ENCODE results near the gene POLDIP3. TPM values are rescaled to one million over a fixed set of nuclear protein-coding genes. Genes with fewer than 3 reads are reported as not detected.
"Not testable (repeated sequence)": the region's sequence is repeated elsewhere in the genome, so short reads cannot be mapped to it uniquely, and the experiment has no call there.

The POLDIP3 gene
- total and polyA plus RNA-seq, 2 experiments from 2014 or later, result 35.5 to 45.9 TPM

GRCh38 chr22:42567950-42568349, 46.7 kb downstream of the POLDIP3 start:
- H3K4me1 ChIP-seq (ENCODE audit: insufficient read depth); DNase-seq; H3K9me2 ChIP-seq (ENCODE audit: insufficient read depth); H3K4me3 ChIP-seq; H3F3A ChIP-seq (ENCODE audit: insufficient read depth); in situ Hi-C loops (cut with MboI); H3K9me3 ChIP-seq (ENCODE audit: low read depth); H3K9ac ChIP-seq; H4K20me1 ChIP-seq (ENCODE audit: insufficient read depth); H3K27ac ChIP-seq; H3K27me3 ChIP-seq (replicated peaks; ENCODE audit: insufficient read depth); H3K36me3 ChIP-seq (ENCODE audit: low read depth); H2AFZ ChIP-seq; H3K4me2 ChIP-seq (ENCODE audit: unreplicated experiment); H3K79me2 ChIP-seq (ENCODE audit: insufficient read depth): not testable (repeated sequence)
- WGBS, 2 experiments (ENCODE audit: low coverage in 1 of 2, low lambda C conversion rate in 2 of 2, missing lambda C conversion rate in 2 of 2), result 77 to 83% methylated on average over 5 to 6 of the region's 6 CpGs

DNA sequence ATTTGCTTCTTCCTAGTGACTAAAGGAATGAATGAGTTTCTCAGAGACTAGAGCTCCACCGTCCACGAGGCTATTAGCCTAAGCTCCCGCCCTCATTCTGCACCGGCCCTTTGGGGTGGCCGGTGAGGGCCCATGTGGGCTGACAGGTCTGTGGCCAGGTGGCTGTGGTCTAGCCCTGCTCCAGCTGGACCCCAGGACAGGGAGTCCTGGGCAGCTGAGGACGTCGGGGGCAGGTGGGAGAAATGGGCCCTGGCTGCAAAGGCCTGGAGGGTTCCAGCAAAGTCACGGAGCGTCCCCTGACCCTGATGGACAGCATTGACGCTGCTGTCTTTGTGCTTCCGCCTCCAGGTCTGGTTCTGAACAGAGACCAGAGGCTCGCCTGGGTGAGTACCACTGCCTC, 48.7 kb downstream of the POLDIP3 start:
- Histone ChIP-seq H3K27me3 (replicated peaks; ENCODE audit: insufficient read depth) (no peaks in the 10 kb centered on the region), H4K20me1 (ENCODE audit: insufficient read depth) (no peaks in the 10 kb centered on the region), H2AFZ (no peak overlapping the region), H3K9ac (no peak overlapping the region), H3K9me3 (ENCODE audit: low read depth) (no peaks in the 10 kb centered on the region), H3K4me3 (no peak overlapping the region), H3K79me2 (ENCODE audit: insufficient read depth) (no peaks in the 10 kb centered on the region), H3F3A (ENCODE audit: insufficient read depth) (no peaks in the 10 kb centered on the region), H3K9me2 (ENCODE audit: insufficient read depth) (no peaks in the 10 kb centered on the region), H3K36me3 (ENCODE audit: low read depth) (no peaks in the 10 kb centered on the region), H3K4me2 (ENCODE audit: unreplicated experiment) (no peak overlapping the region), H3K4me1 (ENCODE audit: insufficient read depth) (no peaks in the 10 kb centered on the region), H3K27ac (no peak overlapping the region)
- TF ChIP-seq EZH2 (IDR thresholded peaks at IDR 0.05; ENCODE audit: insufficient read depth, poor library complexity, severe bottlenecking) (no peak), EZH2phosphoT487 (IDR thresholded peaks at IDR 0.05; ENCODE audit: insufficient read depth, low read depth) (no peak)
- WGBS, 2 experiments (ENCODE audit: low coverage in 1 of 2, low lambda C conversion rate in 2 of 2, missing lambda C conversion rate in 2 of 2), result 97% methylated on average over 12 of the region's 12 CpGs
- in situ Hi-C loops (cut with MboI), result no loop called here
- no peak for DNase-seq

DNA sequence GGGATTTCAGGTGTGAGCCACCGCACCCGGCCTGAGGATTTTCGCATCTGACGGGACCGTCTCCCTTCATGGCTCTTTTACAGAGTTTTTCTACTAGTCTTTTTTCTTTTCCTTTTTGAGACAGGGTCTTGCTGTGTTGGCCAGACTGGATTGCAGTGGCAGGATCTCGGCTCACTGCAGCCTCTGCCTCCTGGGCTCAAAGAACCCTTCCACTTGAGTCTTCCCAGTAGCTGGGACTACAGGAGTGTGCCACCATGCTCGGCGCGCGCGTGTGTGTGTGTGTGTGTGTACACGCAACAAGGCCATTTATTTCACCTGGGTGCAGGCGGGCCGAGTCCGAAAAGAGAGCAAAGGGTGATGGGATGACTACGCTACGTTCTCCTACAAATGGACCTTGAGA, 50.0 kb downstream of the POLDIP3 start:
- H3K4me2 ChIP-seq (ENCODE audit: unreplicated experiment), result no peak overlapping the region
- H3K36me3 ChIP-seq (ENCODE audit: low read depth), result no peaks in the 10 kb centered on the region
- H3K27ac ChIP-seq, result no peak overlapping the region
- in situ Hi-C loops (cut with MboI), result no loop called here
- H3K4me1 ChIP-seq (ENCODE audit: insufficient read depth), result no peaks in the 10 kb centered on the region
- H3K9ac ChIP-seq, result no peak overlapping the region
- TF ChIP-seq EZH2phosphoT487 (IDR thresholded peaks at IDR 0.05; ENCODE audit: insufficient read depth, low read depth), result no peak
- TF ChIP-seq EZH2 (IDR thresholded peaks at IDR 0.05; ENCODE audit: insufficient read depth, poor library complexity, severe bottlenecking), result no peak
- no peaks in the 10 kb centered on the region for H3K9me3 ChIP-seq (ENCODE audit: low read depth)
- 95 to 98% methylated on average over 17 of the region's 17 CpGs for WGBS, 2 experiments (ENCODE audit: low coverage in 1 of 2, low lambda C conversion rate in 2 of 2, missing lambda C conversion rate in 2 of 2)
- H3F3A ChIP-seq (ENCODE audit: insufficient read depth), result no peaks in the 10 kb centered on the region
- H3K79me2 ChIP-seq (ENCODE audit: insufficient read depth), result no peaks in the 10 kb centered on the region
- no peak for DNase-seq
- H3K27me3 ChIP-seq (replicated peaks; ENCODE audit: insufficient read depth), result no peaks in the 10 kb centered on the region
- H3K9me2 ChIP-seq (ENCODE audit: insufficient read depth), result no peaks in the 10 kb centered on the region
- no peak overlapping the region for H2AFZ ChIP-seq
- H4K20me1 ChIP-seq (ENCODE audit: insufficient read depth), result no peaks in the 10 kb centered on the region
- no peak overlapping the region for H3K4me3 ChIP-seq

- in situ Hi-C loops (cut with MboI); H3K27me3 ChIP-seq (replicated peaks; ENCODE audit: insufficient read depth): not testable (repeated sequence)
Measured at GRCh38 chr22:42563943-42564342, 50.7 kb downstream of the POLDIP3 start.

DNA sequence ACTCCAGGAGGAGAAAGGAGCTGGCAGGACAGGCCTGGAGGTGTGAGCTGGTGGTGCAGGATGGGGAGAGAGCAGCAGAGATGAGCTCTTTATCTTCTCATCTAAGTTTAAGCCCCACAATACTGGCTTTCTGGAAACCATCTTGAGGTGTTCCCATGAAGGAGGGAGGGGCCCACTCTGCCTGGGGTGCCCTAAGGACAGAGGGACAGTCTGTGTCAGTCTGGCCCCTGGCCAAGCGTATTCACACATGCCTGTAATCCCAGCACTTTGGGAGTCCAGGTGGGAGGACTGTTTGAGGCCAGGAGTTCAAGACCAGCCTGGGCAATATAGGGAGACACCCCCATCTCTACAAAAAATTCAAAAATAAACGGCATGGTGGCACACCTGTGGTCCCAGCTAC, 52.0 kb downstream of the POLDIP3 start:
- WGBS, 2 experiments (ENCODE audit: low coverage in 1 of 2, low lambda C conversion rate in 2 of 2, missing lambda C conversion rate in 2 of 2), result 51 to 57% methylated on average over 2 of the region's 2 CpGs
- H3K4me2 ChIP-seq (ENCODE audit: unreplicated experiment), result no peak overlapping the region
- no peaks in the 10 kb centered on the region for H3K79me2 ChIP-seq (ENCODE audit: insufficient read depth)
- H4K20me1 ChIP-seq (ENCODE audit: insufficient read depth), result no peaks in the 10 kb centered on the region
- no peaks in the 10 kb centered on the region for H3K9me2 ChIP-seq (ENCODE audit: insufficient read depth)
- H3K4me1 ChIP-seq (ENCODE audit: insufficient read depth), result no peaks in the 10 kb centered on the region
- H3K36me3 ChIP-seq (ENCODE audit: low read depth), result no peaks in the 10 kb centered on the region
- no peak overlapping the region for H2AFZ ChIP-seq
- no peak overlapping the region for H3K9ac ChIP-seq
- H3K9me3 ChIP-seq (ENCODE audit: low read depth), result no peaks in the 10 kb centered on the region
- in situ Hi-C loops (cut with MboI), result no loop called here
- no peaks in the 10 kb centered on the region for H3F3A ChIP-seq (ENCODE audit: insufficient read depth)
- H3K4me3 ChIP-seq, result no peak overlapping the region
- no peak for DNase-seq
- H3K27me3 ChIP-seq (replicated peaks; ENCODE audit: insufficient read depth), result no peaks in the 10 kb centered on the region
- H3K27ac ChIP-seq, result no peak overlapping the region
- no peak for TF ChIP-seq EZH2 (IDR thresholded peaks at IDR 0.05; ENCODE audit: insufficient read depth, poor library complexity, severe bottlenecking)

More at GRCh38 chr22:42563943-42564342, 50.7 kb downstream of the POLDIP3 start:
- not testable (repeated sequence) for H3K79me2 ChIP-seq (ENCODE audit: insufficient read depth); H3K9me2 ChIP-seq (ENCODE audit: insufficient read depth); H3K9ac ChIP-seq; H3K36me3 ChIP-seq (ENCODE audit: low read depth); H3K27ac ChIP-seq; H3F3A ChIP-seq (ENCODE audit: insufficient read depth); H3K4me3 ChIP-seq; DNase-seq; H2AFZ ChIP-seq; H3K4me1 ChIP-seq (ENCODE audit: insufficient read depth); H3K9me3 ChIP-seq (ENCODE audit: low read depth); H3K4me2 ChIP-seq (ENCODE audit: unreplicated experiment); H4K20me1 ChIP-seq (ENCODE audit: insufficient read depth)
- WGBS, 2 experiments (ENCODE audit: low coverage in 1 of 2, low lambda C conversion rate in 2 of 2, missing lambda C conversion rate in 2 of 2), result 92 to 97% methylated on average over 3 of the region's 3 CpGs

Measured in GM23248 (cell line).